ENCODE results near the gene BBIP1.

DNA sequence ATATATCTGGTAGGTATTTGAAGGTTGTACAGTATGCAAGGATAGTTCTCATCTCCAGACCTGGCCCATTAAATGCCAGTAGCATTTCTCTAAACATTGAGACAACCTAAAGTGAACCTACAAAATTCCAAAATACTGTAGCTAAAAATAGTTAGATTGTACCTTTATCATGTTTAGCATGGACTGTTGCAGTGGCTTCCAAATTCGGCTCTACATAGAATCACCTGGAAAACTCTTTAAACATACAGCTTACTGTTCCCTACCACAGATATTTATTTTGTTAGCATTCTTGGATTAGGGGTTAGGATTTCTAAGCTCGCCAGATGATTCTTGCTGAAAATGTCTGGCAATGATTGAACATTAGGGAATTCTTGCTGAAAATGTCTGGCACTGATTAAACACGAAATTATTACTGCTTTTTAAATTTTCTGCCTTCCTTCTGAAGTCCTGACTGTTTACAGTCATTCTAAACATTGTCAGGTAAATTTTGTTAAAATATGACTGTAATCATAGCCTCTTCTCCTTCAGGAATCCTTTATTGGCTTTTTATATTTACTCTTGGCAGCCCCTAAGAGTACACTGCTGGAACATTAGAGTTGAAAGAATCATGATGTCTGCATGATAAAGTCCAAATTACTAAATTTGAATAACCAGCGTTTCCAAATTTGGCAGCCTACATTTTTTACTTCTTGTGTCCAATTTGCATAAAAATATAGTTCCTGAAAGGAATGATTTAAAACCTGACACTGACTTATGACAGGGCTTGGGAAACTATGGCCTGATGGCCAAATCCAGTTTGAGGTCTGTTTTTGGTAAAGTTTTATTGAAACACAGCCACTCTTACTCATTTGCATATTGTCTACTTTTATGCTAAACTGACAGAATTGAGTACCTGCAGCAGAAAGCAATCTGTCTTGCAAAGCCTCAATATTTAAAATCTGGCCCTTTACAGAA, 40.7 kb upstream of the BBIP1 start:
- TF ChIP-seq CREB5 (CRISPR knock-in tag; IDR thresholded peaks at IDR 0.05; ENCODE audit: low read depth): no peak
- TF ChIP-seq RARB (CRISPR knock-in tag; IDR thresholded peaks at IDR 0.05): no peak

Data from SK-N-SH treated with all-trans-retinoic acid at 6 μM for 48 hours (cell line).